ENCODE data around the gene TUBD1.

Gene TUBD1

GRCh38 chr17:59890720-59891119 lies 2.0 kb downstream of the TUBD1 start:
- H3K4me1 ChIP-seq (ENCODE audit: control insufficient read depth in 1 of 2, insufficient read depth in 2 of 2, low read length in 2 of 2) = peaks cover 0 to 2% of the 10 kb centered on the region in 2 experiments
- H3K14ac ChIP-seq (ENCODE audit: low read length) = no peak overlapping the region
- H4K8ac ChIP-seq (ENCODE audit: low read depth, low read length) = no peak overlapping the region
- H3K23ac ChIP-seq (ENCODE audit: low read length) = no peak overlapping the region
- H3K27me3 ChIP-seq (ENCODE audit: insufficient read depth, low read length) = no peaks in the 10 kb centered on the region
- peaks cover 8% of the 10 kb centered on the region for H3K79me1 ChIP-seq (ENCODE audit: low read length)
- no peak overlapping the region for H2BK5ac ChIP-seq (ENCODE audit: low read depth, low read length, poor library complexity)
- DNase-seq = no peak
- H3K4me3 ChIP-seq (ENCODE audit: low read depth, low read length) = no peak overlapping the region
- no CpG with 5 or more reads among the region's 2 CpGs for WGBS (ENCODE audit: extremely low coverage, insufficient coverage, insufficient read length)
- H3K4ac ChIP-seq (ENCODE audit: low read depth, low read length) = no peak overlapping the region
- no peak overlapping the region for H2BK12ac ChIP-seq (ENCODE audit: low read length)
- no peaks in the 10 kb centered on the region for H3K9me3 ChIP-seq (ENCODE audit: insufficient read depth, low read depth, low read length)
- no peak overlapping the region for H4K91ac ChIP-seq (ENCODE audit: low read depth, low read length)
- no peak overlapping the region for H2AK5ac ChIP-seq (ENCODE audit: low read length)
- peaks cover 0 to 9% of the 10 kb centered on the region in 2 experiments for H3K36me3 ChIP-seq (ENCODE audit: control insufficient read depth in 1 of 2, insufficient read depth in 2 of 2, low read length in 2 of 2)
- H3K79me2 ChIP-seq (ENCODE audit: control insufficient read depth, insufficient read depth, low read length, poor library complexity) = peaks cover 8% of the 10 kb centered on the region
- H3K9ac ChIP-seq (ENCODE audit: low read length) = no peak overlapping the region
- H3K18ac ChIP-seq (ENCODE audit: low read length) = no peak overlapping the region
- no peak overlapping the region for H2AFZ ChIP-seq (ENCODE audit: insufficient read depth, low read length, poor library complexity)
- H4K12ac ChIP-seq (ENCODE audit: low read depth, low read length) = no peak overlapping the region
- H3K4me2 ChIP-seq (ENCODE audit: low read length) = no peak overlapping the region
- H3K27ac ChIP-seq (ENCODE audit: low read depth, low read length) = no peak overlapping the region
- H2BK120ac ChIP-seq (ENCODE audit: insufficient read depth, low read length, poor library complexity) = no peak overlapping the region

- Histone ChIP-seq H2AK5ac (ENCODE audit: low read length) (no peak overlapping the region), H3K4me1 (ENCODE audit: control insufficient read depth in 1 of 2, insufficient read depth in 2 of 2, low read length in 2 of 2) (peaks cover 0 to 2% of the 10 kb centered on the region in 2 experiments), H3K18ac (ENCODE audit: low read length) (no peak overlapping the region), H4K8ac (ENCODE audit: low read depth, low read length) (no peak overlapping the region), H3K23ac (ENCODE audit: low read length) (no peak overlapping the region), H3K4me3 (ENCODE audit: low read depth, low read length) (no peak overlapping the region), H3K9ac (ENCODE audit: low read length) (no peak overlapping the region), H4K91ac (ENCODE audit: low read depth, low read length) (no peak overlapping the region), H3K36me3 (ENCODE audit: control insufficient read depth in 1 of 2, insufficient read depth in 2 of 2, low read length in 2 of 2) (peaks cover 17 to 24% of the 10 kb centered on the region in 2 experiments), H2BK5ac (ENCODE audit: low read depth, low read length, poor library complexity) (no peak overlapping the region), H4K12ac (ENCODE audit: low read depth, low read length) (no peak overlapping the region), H3K27me3 (ENCODE audit: insufficient read depth, low read length) (no peaks in the 10 kb centered on the region), H3K9me3 (ENCODE audit: insufficient read depth, low read depth, low read length) (no peaks in the 10 kb centered on the region), H2BK120ac (ENCODE audit: insufficient read depth, low read length, poor library complexity) (no peak overlapping the region), H3K79me2 (ENCODE audit: control insufficient read depth, insufficient read depth, low read length, poor library complexity) (peaks cover 4% of the 10 kb centered on the region), H2AFZ (ENCODE audit: insufficient read depth, low read length, poor library complexity) (no peak overlapping the region), H3K27ac (ENCODE audit: low read depth, low read length) (no peak overlapping the region), H3K4ac (ENCODE audit: low read depth, low read length) (no peak overlapping the region), H2BK12ac (ENCODE audit: low read length) (no peak overlapping the region), H3K79me1 (ENCODE audit: low read length) (peaks cover 5% of the 10 kb centered on the region), H3K4me2 (ENCODE audit: low read length) (no peak overlapping the region), H3K14ac (ENCODE audit: low read length) (no peak overlapping the region)
- no peak for DNase-seq
- WGBS (ENCODE audit: extremely low coverage, insufficient coverage, insufficient read length) = no CpG with 5 or more reads among the region's 8 CpGs
Measured at GRCh38 chr17:59888145-59888750, 4.5 kb downstream of the TUBD1 start.

GRCh38 chr17:59884861-59885260 lies 7.9 kb downstream of the TUBD1 start:
- H2AK5ac ChIP-seq (ENCODE audit: low read length) = no peak overlapping the region
- no peak overlapping the region for H4K91ac ChIP-seq (ENCODE audit: low read depth, low read length)
- WGBS (ENCODE audit: extremely low coverage, insufficient coverage, insufficient read length) = no CpG with 5 or more reads among the region's 9 CpGs
- no peaks in the 10 kb centered on the region for H3K27me3 ChIP-seq (ENCODE audit: insufficient read depth, low read length)
- H3K23ac ChIP-seq (ENCODE audit: low read length) = no peak overlapping the region
- no peaks in the 10 kb centered on the region for H3K79me2 ChIP-seq (ENCODE audit: control insufficient read depth, insufficient read depth, low read length, poor library complexity)
- no peak overlapping the region for H3K4ac ChIP-seq (ENCODE audit: low read depth, low read length)
- H3K4me3 ChIP-seq (ENCODE audit: low read depth, low read length) = no peak overlapping the region
- no peak overlapping the region for H2BK120ac ChIP-seq (ENCODE audit: insufficient read depth, low read length, poor library complexity)
- no peak overlapping the region for H4K12ac ChIP-seq (ENCODE audit: low read depth, low read length)
- H3K4me2 ChIP-seq (ENCODE audit: low read length) = no peak overlapping the region
- H2BK5ac ChIP-seq (ENCODE audit: low read depth, low read length, poor library complexity) = no peak overlapping the region
- no peak overlapping the region for H4K8ac ChIP-seq (ENCODE audit: low read depth, low read length)
- DNase-seq = no peak
- no peak overlapping the region for H3K14ac ChIP-seq (ENCODE audit: low read length)
- no peaks in the 10 kb centered on the region for H3K4me1 ChIP-seq (ENCODE audit: control insufficient read depth in 1 of 2, insufficient read depth in 2 of 2, low read length in 2 of 2)
- H2AFZ ChIP-seq (ENCODE audit: insufficient read depth, low read length, poor library complexity) = no peak overlapping the region
- H3K9me3 ChIP-seq (ENCODE audit: insufficient read depth, low read depth, low read length) = no peaks in the 10 kb centered on the region
- no peak overlapping the region for H2BK12ac ChIP-seq (ENCODE audit: low read length)
- peaks cover 27 to 30% of the 10 kb centered on the region in 2 experiments for H3K36me3 ChIP-seq (ENCODE audit: control insufficient read depth in 1 of 2, insufficient read depth in 2 of 2, low read length in 2 of 2)
- H3K9ac ChIP-seq (ENCODE audit: low read length) = no peak overlapping the region
- H3K27ac ChIP-seq (ENCODE audit: low read depth, low read length) = no peak overlapping the region
- H3K18ac ChIP-seq (ENCODE audit: low read length) = no peak overlapping the region
- H3K79me1 ChIP-seq (ENCODE audit: low read length) = no peaks in the 10 kb centered on the region

- Histone ChIP-seq H2BK120ac (ENCODE audit: insufficient read depth, low read length, poor library complexity) (no peak overlapping the region), H2AFZ (ENCODE audit: insufficient read depth, low read length, poor library complexity) (no peak overlapping the region), H3K27ac (ENCODE audit: low read depth, low read length) (no peak overlapping the region), H4K8ac (ENCODE audit: low read depth, low read length) (no peak overlapping the region), H4K91ac (ENCODE audit: low read depth, low read length) (no peak overlapping the region), H3K79me2 (ENCODE audit: control insufficient read depth, insufficient read depth, low read length, poor library complexity) (no peaks in the 10 kb centered on the region), H3K4me3 (ENCODE audit: low read depth, low read length) (no peak overlapping the region), H3K18ac (ENCODE audit: low read length) (no peak overlapping the region), H3K27me3 (ENCODE audit: insufficient read depth, low read length) (no peaks in the 10 kb centered on the region), H4K12ac (ENCODE audit: low read depth, low read length) (no peak overlapping the region), H3K9ac (ENCODE audit: low read length) (no peak overlapping the region), H3K4me1 (ENCODE audit: control insufficient read depth in 1 of 2, insufficient read depth in 2 of 2, low read length in 2 of 2) (no peaks in the 10 kb centered on the region), H3K4ac (ENCODE audit: low read depth, low read length) (no peak overlapping the region), H3K36me3 (ENCODE audit: control insufficient read depth in 1 of 2, insufficient read depth in 2 of 2, low read length in 2 of 2) (peaks cover 23% of the 10 kb centered on the region in 2 experiments), H2BK5ac (ENCODE audit: low read depth, low read length, poor library complexity) (no peak overlapping the region), H3K79me1 (ENCODE audit: low read length) (no peaks in the 10 kb centered on the region), H3K9me3 (ENCODE audit: insufficient read depth, low read depth, low read length) (no peaks in the 10 kb centered on the region), H3K23ac (ENCODE audit: low read length) (no peak overlapping the region), H2BK12ac (ENCODE audit: low read length) (no peak overlapping the region), H2AK5ac (ENCODE audit: low read length) (no peak overlapping the region), H3K4me2 (ENCODE audit: low read length) (no peak overlapping the region), H3K14ac (ENCODE audit: low read length) (no peak overlapping the region)
- DNase-seq = no peak
- no CpG with 5 or more reads among the region's 3 CpGs for WGBS (ENCODE audit: extremely low coverage, insufficient coverage, insufficient read length)
Measured at GRCh38 chr17:59878624-59879023, 14.1 kb downstream of the TUBD1 start.
